AG04449 (cell line): Measurements from ENCODE around the gene TRIO.

Experiments used
- CTCF ChIA-PET: fragments of 350-600 bp; formaldehyde crosslinking; extraction: SDS; loops from one replicate; lab custom pipeline; 2021; ENCODE audit warnings: antibody characterized with exemption; lab: Yijun Ruan, JAX
- POLR2A ChIA-PET: fragments of 400-600, 350-600 bp; formaldehyde crosslinking; extraction: SDS; loops from one replicate; lab custom pipeline; 2020; ENCODE audit warnings: antibody characterized with exemption, inconsistent platforms; lab: Yijun Ruan, JAX
- DNase-seq: peaks from one replicate; pipeline ENCODE4 v3.0.0-alpha.2; 2010; ENCODE audit warnings: low read depth, low spot score
- H3K4me3 ChIP-seq: 2 replicates; pipeline ENCODE4 v1.5.1; 2011; ENCODE audit warnings: low read depth, mild to moderate bottlenecking, control low read depth, low read length
- TF ChIP-seq, protein P1 (sequence below): IDR thresholded peaks from one replicate; pipeline ENCODE4 v1.5.1; 2011; ENCODE audit warnings: mild to moderate bottlenecking, moderate library complexity, low read length, control low read depth, inconsistent platforms; ENCODE audit not compliant: insufficient read depth; ENCODE audit errors: missing control alignments

TRIO gene

DNA sequence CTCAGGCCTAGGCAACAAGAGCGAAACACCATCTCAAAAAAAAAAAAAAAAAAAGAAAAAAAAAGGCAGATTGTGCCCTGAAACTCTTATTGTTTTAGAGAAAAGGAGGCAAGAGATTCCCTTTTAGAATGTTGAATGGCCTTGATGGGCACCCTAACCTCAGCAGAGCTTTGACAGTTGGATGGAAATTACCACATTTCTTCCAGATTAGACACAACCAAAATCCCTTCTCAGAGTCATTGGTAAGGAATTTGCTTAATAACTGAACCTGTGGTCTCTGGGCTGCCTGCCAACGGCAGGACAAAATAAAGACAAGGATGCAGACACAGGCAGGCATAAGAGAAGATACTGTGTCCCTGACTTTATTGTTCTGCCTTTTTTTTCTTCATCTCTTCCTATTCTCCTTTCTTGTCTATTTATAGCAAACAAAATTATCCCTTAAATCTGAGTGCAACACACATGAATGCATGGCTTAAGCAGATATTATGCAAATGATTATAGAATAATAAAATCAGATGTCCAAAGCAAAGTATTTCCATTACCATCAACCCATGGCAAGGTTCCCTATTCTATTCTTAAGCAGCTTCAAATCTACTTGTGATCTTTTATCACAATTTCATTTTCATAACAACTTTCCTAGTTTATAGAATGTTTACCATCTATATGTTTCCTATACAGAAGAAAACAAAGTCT, 37.3 kb upstream of the TRIO start:
- ChIA-PET POLR2A (interaction anchor here (0.6 kb wide), 1 partner anchor 37 kb away, joined by 3 read pairs; no protein-coding TSS in a partner anchor), CTCF (interaction anchor here (1.2 kb wide), 1 partner anchor 119 kb away, joined by 4 read pairs; no protein-coding TSS in a partner anchor)
- TF ChIP-seq, protein P1, sequence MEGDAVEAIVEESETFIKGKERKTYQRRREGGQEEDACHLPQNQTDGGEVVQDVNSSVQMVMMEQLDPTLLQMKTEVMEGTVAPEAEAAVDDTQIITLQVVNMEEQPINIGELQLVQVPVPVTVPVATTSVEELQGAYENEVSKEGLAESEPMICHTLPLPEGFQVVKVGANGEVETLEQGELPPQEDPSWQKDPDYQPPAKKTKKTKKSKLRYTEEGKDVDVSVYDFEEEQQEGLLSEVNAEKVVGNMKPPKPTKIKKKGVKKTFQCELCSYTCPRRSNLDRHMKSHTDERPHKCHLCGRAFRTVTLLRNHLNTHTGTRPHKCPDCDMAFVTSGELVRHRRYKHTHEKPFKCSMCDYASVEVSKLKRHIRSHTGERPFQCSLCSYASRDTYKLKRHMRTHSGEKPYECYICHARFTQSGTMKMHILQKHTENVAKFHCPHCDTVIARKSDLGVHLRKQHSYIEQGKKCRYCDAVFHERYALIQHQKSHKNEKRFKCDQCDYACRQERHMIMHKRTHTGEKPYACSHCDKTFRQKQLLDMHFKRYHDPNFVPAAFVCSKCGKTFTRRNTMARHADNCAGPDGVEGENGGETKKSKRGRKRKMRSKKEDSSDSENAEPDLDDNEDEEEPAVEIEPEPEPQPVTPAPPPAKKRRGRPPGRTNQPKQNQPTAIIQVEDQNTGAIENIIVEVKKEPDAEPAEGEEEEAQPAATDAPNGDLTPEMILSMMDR: no peak
- H3K4me3 ChIP-seq: no peak overlapping the region
- peak; percentile 63 for DNase-seq

DNA sequence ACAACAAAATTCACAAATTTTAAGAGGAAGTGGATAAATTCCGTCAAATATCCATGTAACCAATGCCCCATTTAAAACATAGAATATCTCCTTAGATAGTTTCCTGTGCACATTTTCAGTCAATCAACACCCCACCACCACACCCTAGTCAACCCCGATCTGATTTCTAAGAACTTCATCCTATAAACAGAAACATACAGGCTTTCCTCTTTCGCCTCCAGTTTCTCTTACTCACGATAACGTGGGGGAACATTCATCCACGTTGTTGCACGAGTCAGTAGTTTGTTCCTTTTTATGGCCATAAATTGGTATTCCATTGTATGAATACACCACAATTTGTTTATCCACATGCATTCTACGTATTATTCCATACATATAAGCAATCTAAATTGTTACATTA, 35.6 kb upstream of the TRIO start:
- TF ChIP-seq, protein P1: no peak
- no peak overlapping the region for H3K4me3 ChIP-seq
- DNase-seq: no peak
- ChIA-PET POLR2A (no interaction called here), CTCF (interaction anchor here (1.0 to 2.6 kb wide), 10 partner anchors 11 to 230 kb away, joined by 3 to 24 read pairs (median 4); no protein-coding TSS in a partner anchor)

DNA sequence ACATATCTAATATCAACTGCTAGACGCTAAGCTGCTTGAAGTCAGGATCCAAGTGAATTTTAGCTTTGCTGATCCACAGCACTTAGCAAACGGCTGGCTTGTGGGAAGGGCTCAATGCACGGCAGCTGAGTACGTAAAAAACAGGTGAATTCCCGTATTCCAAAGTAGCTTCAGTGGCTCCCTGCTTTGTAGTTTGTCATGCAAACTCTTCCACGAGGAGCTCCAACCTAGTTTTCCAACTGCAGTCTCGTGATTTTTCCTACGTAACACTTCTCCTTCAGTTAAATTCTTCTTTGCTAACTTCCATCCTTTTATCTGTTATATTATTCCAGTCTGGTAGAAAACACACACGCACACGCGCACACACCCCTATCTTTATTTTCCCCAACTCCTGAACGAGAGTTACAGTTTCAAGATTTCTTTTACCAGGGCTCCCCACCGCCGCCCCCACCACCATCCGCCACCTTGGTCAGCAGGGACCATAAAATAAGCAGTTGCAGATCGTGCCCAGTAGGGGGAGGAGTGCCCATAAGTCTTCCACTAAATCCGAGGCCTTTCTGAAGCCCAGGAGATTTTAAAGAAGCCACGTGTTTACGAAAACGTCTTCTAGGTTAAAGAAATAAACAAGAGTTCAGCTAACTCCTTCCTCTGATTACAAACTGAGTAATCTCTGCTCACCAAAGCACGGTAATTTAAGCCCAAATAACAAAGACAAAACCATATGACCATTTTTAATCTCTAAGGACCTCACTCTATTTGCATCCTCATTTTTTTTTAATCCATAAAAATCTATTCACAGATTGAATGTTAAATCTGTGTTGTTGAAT, 34.8 kb upstream of the TRIO start:
- TF ChIP-seq, protein P1: peak; percentile 45
- DNase-seq: no peak
- ChIA-PET CTCF (interaction anchor here (0.7 to 2.6 kb wide), 17 partner anchors 11 to 229 kb away, joined by 3 to 24 read pairs (median 4); no protein-coding TSS in a partner anchor), POLR2A (interaction anchor here (1.0 kb wide), 1 partner anchor 83 kb away, joined by 3 read pairs; no protein-coding TSS in a partner anchor)
- H3K4me3 ChIP-seq: no peak overlapping the region

DNA sequence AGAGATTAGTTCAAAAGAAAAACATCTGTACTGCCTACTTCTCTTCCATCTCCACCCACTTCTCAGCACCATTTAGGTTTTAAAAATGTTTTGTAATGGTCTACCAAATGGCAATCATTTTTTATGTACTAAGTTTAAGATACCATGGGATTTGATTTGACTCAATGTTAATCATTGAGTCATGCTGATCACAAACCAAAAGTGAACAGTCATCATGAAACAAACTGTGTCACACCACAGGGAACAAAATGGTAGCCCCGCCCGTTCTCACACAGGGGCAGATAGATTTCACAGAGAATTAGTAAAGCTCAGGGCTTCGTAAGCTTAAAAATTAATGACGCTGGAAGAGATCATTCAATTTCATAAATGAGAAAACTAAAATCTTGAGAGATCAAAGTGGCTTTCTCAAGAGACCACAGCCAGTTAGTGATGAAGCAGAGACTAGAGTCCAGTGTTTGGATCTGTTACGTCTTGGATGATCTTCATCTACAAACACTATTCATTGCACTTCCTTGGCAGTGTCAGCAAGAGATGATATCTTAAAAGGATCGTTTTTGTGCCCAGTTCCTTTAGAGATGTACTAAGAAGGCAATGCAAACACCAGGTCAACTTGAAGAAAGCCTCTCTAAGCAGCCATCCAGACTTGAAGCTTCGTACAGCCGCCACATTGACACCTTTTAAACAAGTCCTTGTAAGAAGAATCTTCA, 33.9 kb upstream of the TRIO start:
- TF ChIP-seq, protein P1: no peak
- DNase-seq: no peak
- CTCF ChIA-PET: interaction anchor here (0.7 to 2.6 kb wide), 14 partner anchors 10 to 188 kb away, joined by 3 to 24 read pairs (median 4); no protein-coding TSS in a partner anchor
- POLR2A ChIA-PET: interaction anchor here (1.0 kb wide), 1 partner anchor 82 kb away, joined by 3 read pairs; no protein-coding TSS in a partner anchor
- no peak overlapping the region for H3K4me3 ChIP-seq

DNA sequence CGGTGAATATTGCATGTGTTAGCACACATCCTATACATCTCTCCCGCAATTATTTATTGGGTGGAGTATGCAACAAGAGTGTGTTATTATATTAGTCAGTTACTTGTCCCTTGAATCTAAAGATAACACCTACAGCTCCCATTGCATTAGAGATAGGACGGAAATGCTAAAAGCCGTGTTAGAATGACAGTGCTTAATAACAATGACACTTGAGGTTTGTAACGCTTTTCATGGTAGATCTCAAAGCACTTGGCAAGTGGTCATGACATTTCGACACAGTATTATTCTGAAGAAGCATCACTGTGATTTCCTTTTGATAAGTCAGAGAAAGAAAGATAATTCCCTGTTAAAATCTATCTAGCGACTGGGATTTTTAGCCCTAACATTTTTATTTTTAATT, 33.4 kb upstream of the TRIO start:
- TF ChIP-seq, protein P1: no peak
- CTCF ChIA-PET: interaction anchor here (0.9 to 2.6 kb wide), 6 partner anchors 9 to 167 kb away, joined by 3 to 24 read pairs (median 4); no protein-coding TSS in a partner anchor
- POLR2A ChIA-PET: interaction anchor here (1.6 kb wide), 1 partner anchor 74 kb away, joined by 5 read pairs; no protein-coding TSS in a partner anchor
- DNase-seq: no peak
- no peak overlapping the region for H3K4me3 ChIP-seq
